Chondrocyte (in vitro differentiated cells): Measurements from ENCODE around the gene TSEN34. TPM values are rescaled to one million over a fixed set of nuclear protein-coding genes. Genes with fewer than 3 reads are reported as not detected.

Source experiments
- DNase-seq: peaks from one replicate; pipeline ENCODE4 v3.0.0; 2021; ENCODE audit warnings: mixed read lengths, low spot score
- H3K27ac Mint-ChIP-seq: one replicate; pipeline ENCODE4 v1.8.0; 2021; ENCODE audit warnings: mild to moderate bottlenecking, moderate library complexity, mixed read lengths; ENCODE audit not compliant: unreplicated experiment
- H3K27me3 Mint-ChIP-seq: 2 replicates; pipeline ENCODE4 v1.8.0; 2021; ENCODE audit warnings: low read depth, mixed read lengths
- H3K36me3 Mint-ChIP-seq: 2 replicates; pipeline ENCODE4 v1.8.0; 2021; ENCODE audit warnings: low read depth, mixed read lengths
- H3K4me1 Mint-ChIP-seq: 2 replicates; pipeline ENCODE4 v1.8.0; 2021; ENCODE audit warnings: low read depth, mild to moderate bottlenecking, mixed read lengths
- H3K4me3 Mint-ChIP-seq: one replicate; pipeline ENCODE4 v1.8.0; 2021; ENCODE audit warnings: mild to moderate bottlenecking, moderate library complexity, mixed read lengths; ENCODE audit not compliant: unreplicated experiment
- H3K9me3 Mint-ChIP-seq: 2 replicates; pipeline ENCODE4 v1.8.0; 2021; ENCODE audit warnings: low read depth, mixed read lengths
- total RNA-seq: library from RNA; stranded (reverse); gene quantifications from 3 replicates; pipeline ENCODE4 v1.2.1, GENCODE V29; 2021
- TF ChIP-seq, protein P1 (sequence below): fragments of 200-600 bp; sonication (generic); IDR thresholded peaks from 2 replicates; pipeline ENCODE4 v1.5.0; 2021; ENCODE audit warnings: antibody characterized with exemption, mild to moderate bottlenecking, moderate library complexity

The TSEN34 gene
- total RNA-seq, 1 donor from 2014 or later, result 46.2 TPM

GRCh38 chr19:54186934-54187381 is 4.2 kb upstream of the TSEN34 start:
- no peak overlapping the region for H3K4me3 Mint-ChIP-seq
- H3K9me3 Mint-ChIP-seq, result no peaks in the 10 kb centered on the region
- H3K27me3 Mint-ChIP-seq, result no peaks in the 10 kb centered on the region
- peaks cover 23% of the 10 kb centered on the region for H3K4me1 Mint-ChIP-seq
- H3K27ac Mint-ChIP-seq, result no peak overlapping the region
- DNase-seq, result peak; percentile 90
- H3K36me3 Mint-ChIP-seq, result peaks cover 4% of the 10 kb centered on the region
- TF ChIP-seq, protein P1, sequence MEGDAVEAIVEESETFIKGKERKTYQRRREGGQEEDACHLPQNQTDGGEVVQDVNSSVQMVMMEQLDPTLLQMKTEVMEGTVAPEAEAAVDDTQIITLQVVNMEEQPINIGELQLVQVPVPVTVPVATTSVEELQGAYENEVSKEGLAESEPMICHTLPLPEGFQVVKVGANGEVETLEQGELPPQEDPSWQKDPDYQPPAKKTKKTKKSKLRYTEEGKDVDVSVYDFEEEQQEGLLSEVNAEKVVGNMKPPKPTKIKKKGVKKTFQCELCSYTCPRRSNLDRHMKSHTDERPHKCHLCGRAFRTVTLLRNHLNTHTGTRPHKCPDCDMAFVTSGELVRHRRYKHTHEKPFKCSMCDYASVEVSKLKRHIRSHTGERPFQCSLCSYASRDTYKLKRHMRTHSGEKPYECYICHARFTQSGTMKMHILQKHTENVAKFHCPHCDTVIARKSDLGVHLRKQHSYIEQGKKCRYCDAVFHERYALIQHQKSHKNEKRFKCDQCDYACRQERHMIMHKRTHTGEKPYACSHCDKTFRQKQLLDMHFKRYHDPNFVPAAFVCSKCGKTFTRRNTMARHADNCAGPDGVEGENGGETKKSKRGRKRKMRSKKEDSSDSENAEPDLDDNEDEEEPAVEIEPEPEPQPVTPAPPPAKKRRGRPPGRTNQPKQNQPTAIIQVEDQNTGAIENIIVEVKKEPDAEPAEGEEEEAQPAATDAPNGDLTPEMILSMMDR, result no peak

DNA sequence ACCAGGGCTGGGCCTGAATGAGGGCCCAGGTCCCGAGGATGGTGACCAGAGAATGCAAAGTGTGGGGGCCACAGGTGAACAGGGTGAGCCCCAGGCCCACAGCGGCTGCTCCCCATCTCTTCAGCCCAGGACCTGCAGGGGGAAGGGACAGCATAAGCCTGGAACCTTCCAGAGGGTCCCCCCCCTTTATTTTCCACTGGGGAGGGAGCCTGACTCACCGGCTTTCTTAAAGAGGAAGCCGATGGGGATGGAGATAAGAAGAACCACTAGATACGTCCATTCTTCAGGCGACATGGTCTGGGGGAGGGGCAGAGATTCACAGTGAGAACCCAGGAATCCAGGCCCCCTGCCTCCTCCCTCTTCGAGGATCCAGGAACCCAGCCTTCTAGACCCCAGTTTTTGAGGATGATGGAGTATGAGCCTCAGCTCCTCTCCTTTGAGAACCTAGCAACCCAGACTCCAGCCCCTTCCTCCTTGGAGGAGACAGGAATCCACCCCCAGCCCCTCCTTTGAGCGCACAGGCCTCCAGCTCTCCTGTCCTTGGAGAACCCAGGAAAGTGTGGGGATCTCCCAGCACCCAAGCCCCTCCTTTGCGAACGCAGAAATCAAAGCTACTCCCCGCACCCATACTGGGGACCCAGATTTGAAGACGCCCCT is 2.8 kb upstream of the TSEN34 start:
- H3K36me3 Mint-ChIP-seq, result peaks cover 5% of the 10 kb centered on the region
- H3K4me1 Mint-ChIP-seq, result peaks cover 34% of the 10 kb centered on the region
- H3K27me3 Mint-ChIP-seq, result no peaks in the 10 kb centered on the region
- peak overlapping the region; percentile 76 for H3K27ac Mint-ChIP-seq
- TF ChIP-seq, protein P1, result no peak
- no peak for DNase-seq
- no peaks in the 10 kb centered on the region for H3K9me3 Mint-ChIP-seq
- peak overlapping the region; percentile 86 for H3K4me3 Mint-ChIP-seq

DNA sequence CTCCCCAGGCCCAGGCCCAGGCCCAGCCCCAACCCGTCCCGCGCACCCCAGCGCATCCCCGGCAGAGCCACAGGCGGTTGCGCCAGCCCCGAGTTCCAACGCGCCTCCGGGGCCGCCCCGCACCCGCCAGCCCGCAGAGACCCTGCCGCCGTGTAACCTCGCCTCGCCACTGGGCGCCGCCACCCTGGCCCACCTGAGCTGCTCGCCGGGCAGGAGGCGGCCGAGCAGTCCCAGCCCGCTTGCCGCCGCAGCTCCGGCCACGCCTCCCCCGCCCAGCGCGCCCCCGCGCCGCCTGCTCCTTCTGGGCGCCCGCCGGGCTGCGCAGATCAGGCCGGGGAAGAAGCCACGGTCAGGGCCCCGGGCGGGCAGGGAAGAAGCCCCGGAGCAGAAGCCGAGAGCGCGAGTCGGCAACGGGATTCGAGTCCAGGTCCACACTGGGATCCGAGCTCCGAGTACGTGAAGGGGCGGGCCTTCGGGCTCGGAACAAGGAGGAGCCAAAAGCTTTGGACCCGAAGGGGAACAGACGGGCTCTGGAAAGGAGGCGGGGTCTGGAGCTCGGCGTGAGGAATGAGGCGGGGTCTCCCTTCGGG is 1.9 kb upstream of the TSEN34 start, which contains the start of gene MBOAT7:
Gene MBOAT7 (minus strand): TSS at position 436 of the 590 bp plus-strand sequence. CDS start 1,072 bp downstream, outside the sequence.
- TF ChIP-seq, protein P1, result peak; percentile 57
- H3K36me3 Mint-ChIP-seq, result peaks cover 6% of the 10 kb centered on the region
- no peaks in the 10 kb centered on the region for H3K9me3 Mint-ChIP-seq
- peak within 1 kb of the TSS; percentile 86 for H3K4me3 Mint-ChIP-seq
- peaks cover 34% of the 10 kb centered on the region for H3K4me1 Mint-ChIP-seq
- DNase-seq, result peak; percentile 90
- peak within 1 kb of the TSS; percentile 99 for H3K27ac Mint-ChIP-seq
- H3K27me3 Mint-ChIP-seq, result no peaks in the 10 kb centered on the region

GRCh38 chr19:54189735-54190502 is 1.2 kb upstream of the TSEN34 start:
- peak overlapping the region; percentile 99 for H3K27ac Mint-ChIP-seq
- TF ChIP-seq, protein P1, result no peak
- H3K27me3 Mint-ChIP-seq, result no peaks in the 10 kb centered on the region
- H3K36me3 Mint-ChIP-seq, result peaks cover 6% of the 10 kb centered on the region
- H3K4me1 Mint-ChIP-seq, result peaks cover 34% of the 10 kb centered on the region
- H3K9me3 Mint-ChIP-seq, result no peaks in the 10 kb centered on the region
- DNase-seq, result peak; percentile 100
- peak overlapping the region; percentile 86 for H3K4me3 Mint-ChIP-seq

GRCh38 chr19:54190503-54191010 is 551 bp upstream of the TSEN34 start:
- peak; percentile 99 for DNase-seq
- H3K27ac Mint-ChIP-seq, result peak overlapping the region; percentile 99
- H3K4me3 Mint-ChIP-seq, result peak overlapping the region; percentile 86
- TF ChIP-seq, protein P1, result no peak
- no peaks in the 10 kb centered on the region for H3K9me3 Mint-ChIP-seq
- H3K4me1 Mint-ChIP-seq, result peaks cover 34% of the 10 kb centered on the region
- H3K27me3 Mint-ChIP-seq, result no peaks in the 10 kb centered on the region
- H3K36me3 Mint-ChIP-seq, result peaks cover 7% of the 10 kb centered on the region
